Smooth muscle cell of the pulmonary artery (primary cell): Measurements from ENCODE around the gene ASIC3. TPM values are rescaled to one million over a fixed set of nuclear protein-coding genes. Genes with fewer than 3 reads are reported as not detected.

Source experiments
- total RNA-seq: library from RNA; depleted of rRNA; stranded (reverse); fragments of >200 nt; gene quantifications from 2 replicates; pipeline ENCODE4 v1.2.3, GENCODE V29; 2014

ASIC3 gene
- 0.26 TPM in 2 replicates for total RNA-seq

DNA sequence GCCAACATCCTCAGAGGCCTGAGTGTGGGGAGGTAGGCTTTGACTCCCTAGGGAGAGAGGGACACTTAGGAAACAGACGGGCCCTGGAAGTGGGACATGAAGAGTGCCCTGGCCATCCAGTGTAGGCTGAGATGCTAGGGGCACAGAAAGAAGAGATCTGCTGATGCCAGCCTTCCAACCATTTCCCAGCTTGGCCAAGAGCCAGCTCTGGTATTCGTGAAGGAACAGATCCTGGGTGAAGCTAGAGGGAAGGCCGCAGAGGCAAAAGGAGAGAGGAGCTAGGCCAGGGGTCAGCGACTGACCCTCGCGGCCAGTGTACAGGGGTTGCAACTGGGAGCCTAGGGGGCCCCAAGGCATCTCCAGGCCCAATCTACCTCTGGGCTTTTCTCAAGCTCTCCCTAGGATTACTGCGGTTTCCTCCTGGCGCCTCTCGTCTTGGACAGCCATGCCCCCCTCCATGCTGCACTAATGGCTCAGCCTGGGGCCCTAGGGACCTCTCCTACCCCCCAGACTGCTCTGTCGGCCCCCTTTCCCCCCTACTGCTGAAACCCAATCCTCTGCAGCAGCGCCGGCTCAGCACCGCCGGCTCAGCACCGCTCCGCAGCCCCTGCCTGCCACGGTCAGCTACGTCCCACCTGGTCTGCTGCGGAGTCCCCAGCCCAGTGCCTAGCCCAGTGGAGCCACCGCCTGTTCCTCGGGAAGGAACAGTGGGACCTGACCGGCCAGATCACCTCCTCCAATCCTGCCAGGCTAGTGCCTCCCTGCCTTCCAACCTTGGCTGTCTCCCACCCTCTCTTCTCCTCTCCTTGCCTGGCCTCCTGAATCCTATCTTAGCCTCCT is at the start of gene ASIC3:
ASIC3 (plus strand) TSS at position 556 of the 840 bp plus-strand sequence. CDS start 355 bp downstream, outside the sequence.

DNA sequence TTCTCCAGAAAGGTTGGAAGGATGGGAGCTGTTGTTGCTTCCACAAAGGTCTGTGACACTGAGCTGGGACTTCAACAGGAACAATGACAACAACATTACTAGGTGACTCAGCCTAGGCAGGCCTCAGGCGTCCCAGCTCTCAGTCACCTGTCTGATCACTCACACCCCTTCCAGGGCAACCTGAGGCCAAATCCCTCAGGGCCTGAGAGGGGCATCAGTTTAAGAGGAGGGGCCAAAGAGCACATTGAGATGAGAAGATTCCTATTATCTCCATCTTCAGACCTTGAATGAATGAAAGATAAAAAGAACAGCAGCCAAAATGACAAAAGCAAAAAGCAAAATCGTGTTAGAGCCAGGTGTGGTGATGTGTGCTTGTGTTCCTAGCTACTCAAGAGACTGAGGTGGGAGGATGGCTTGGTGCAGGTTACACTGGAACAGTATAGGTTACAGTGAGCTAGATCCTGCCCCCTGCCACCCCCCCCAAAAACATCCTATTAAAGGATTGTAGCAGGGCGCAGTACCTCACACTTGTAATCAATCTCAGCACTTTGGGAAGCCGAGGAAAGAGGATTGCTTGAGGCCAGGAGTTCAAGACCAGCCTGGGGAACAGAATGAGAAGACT is 23.8 kb upstream of the ASIC3 start, which contains the start of gene ATG9B:
ATG9B (minus strand) TSS at position 60 of the 622 bp plus-strand sequence. CDS start 71 bp downstream, outside the sequence.

DNA sequence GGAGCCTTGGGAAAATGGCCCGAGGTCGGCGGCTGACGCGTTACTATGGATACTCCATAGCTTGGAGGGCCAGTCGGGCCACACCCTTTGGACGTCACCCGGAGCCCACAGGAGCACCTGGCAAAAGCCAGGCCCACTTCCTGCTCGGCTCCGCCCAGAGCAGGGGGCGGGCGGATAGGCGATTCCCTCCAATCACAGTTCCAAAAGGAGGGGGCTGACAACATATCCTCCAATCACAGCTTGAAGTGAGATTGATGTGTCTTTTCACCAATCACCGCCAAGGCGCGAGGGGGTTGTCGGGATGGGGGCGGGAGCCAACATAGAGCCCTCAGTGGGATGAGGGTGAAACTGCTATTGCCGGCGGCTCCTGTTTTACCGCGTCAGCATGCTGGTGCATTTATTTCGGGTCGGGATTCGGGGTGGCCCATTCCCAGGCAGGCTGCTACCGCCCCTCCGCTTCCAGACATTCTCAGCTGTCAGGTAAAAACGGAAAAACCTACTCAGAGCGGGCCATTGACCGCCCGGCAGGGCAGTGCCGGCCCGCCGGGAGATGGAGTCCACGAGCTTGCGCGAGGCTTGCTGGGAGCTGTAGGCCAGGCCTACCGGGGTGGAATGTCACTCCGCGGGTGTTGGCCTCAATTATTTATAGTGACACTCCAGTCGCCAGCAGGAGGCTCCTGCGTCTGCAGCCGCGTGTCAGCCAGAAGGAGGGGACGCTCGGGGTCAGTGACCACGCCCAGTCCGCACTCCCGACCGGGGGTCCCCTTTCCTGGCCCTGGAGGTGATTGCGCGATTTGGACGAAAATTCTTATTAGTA is 20.0 kb upstream of the ASIC3 start, which contains the start of gene ABCB8:
ABCB8 (plus strand) TSS at position 320 of the 817 bp plus-strand sequence; CDS start at position 386, 66 bp downstream.

DNA sequence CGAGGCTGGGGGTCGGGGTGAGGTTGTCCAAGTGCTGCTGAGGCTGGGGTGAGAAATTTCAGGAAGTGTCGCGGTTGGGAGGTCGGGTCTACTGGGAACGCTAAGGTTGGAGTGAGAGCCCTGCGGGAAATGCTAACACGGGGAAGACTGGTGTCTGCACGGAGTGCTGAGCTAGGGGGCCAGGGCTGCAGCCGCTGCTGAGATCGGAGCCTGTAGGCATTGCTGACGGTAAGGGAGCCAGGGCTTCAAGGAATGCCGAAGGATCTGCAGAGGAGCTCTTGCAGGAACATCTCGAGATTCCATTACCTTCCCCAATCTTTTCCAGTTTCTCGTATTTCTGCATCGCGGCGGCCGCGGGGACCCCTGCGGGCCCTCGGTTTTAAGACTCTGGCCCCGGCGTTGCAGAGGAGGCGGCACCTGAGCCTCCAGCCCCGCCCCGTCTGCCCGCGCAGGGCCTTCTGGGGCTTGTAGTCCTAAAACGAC is 9.2 kb downstream of the ASIC3 start, which contains the start of gene CDK5:
CDK5 (minus strand) TSS at position 392 of the 483 bp plus-strand sequence; CDS start at position 343, 49 bp downstream.

DNA sequence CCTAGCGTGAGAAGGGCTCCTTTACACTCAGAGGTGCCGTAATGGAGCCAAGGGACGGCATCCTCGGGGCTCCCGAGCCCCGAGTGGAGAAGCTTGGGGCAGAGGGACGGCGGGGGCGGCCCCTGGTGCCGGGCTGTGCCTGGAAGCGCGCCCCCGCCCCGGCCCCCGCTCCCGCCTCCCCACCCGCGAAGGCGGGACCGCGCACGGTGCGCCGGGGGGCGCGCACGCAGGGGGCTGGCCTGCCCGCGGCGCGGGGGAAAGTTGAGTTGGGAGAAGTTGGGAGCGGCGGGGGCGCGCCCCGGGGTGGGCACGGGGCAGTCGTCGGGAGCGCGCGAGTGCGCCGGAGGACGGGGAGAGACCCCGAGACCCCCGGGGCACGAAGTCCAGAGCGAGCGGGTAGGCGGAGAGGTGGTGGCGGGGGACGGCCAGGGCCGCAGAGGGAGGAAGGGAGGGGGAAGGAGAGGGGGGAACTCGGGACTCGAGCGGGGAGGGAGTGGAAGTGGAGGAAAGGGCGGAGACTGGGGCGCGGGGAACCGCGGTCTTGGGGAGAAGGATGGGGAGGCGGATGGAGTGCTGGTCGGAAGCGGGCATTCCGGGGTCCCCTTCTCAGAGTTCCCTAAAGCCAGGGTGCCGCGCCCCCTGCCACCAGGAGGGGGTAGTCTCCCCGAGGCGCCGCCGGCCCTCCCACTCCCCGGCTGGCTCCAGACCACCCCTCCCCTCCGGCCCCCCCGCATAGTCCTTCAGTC is 11.2 kb downstream of the ASIC3 start, which contains the start of gene SLC4A2:
SLC4A2 (plus strand) TSS at position 223 of the 746 bp plus-strand sequence. CDS start 2,399 bp downstream, outside the sequence.

DNA sequence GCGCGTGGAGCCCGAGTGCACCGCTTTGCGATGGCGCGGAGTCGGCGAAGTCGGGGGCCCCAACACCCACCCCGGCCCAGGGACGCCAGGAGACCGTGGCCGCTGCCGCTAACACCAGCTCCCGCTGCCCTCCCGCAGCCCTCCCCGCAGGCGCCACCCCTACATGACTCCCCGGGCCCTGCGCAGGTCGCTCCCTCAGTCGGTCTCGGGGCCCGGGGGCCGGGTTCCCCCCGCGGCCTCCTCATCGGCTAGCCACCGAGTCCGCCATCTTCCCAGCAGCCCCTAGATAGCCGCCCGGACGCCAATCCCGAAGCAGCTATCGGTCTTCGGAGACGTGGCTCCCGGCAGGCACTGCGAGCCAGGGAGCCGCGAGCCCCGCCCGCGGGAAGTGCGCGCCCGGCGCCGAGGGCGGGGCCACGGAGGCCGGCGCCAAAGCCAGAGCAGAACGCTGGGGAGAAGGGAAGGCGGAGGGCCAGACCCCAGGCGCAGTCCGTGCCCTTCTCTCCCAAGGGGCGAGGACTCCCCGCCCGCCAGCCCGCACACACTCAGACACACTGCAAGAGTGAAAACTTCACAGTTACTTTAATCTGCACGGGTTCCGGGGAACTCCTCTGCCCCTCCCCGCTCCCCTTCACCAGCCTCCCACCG is 32.3 kb downstream of the ASIC3 start, which contains the start of gene FASTK:
FASTK (minus strand) TSS at position 288 of the 648 bp plus-strand sequence; CDS start at position 245, 43 bp downstream.

DNA sequence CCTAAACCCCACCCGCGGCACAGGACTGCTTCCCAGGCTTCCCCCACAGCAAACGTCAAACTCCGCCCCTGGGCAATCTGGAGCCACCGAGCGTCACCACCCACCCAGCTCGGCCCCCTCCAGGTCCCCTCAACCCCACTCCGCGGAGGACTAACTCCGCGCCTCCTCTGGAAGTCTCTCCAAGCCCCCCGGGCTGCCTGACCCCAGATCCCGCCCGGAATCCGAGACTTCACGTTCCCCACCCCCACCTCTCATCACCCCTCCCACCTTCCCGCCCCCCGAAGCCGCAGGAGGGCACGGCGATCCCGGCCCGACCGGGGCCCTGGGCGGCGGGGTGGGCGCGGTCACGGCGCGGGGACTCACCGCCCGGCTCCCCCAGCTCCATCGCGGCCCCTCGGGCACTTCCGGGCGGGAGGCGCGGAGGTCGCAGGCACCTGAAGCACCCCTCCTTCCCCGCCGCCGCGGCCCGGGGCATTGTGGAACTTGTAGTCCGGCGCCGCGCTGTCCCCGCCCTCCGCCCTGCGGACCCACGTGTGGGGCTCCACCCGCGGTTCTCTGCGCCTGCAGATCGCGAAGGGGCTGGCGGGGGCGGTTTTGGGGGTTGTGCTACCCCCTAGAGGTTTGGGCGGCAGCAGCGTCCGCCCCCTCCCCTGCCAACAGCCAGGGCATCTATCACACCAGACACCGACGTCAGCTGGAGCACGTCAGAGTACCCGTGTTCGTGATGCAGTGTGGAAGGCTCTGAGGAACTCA is 34.9 kb downstream of the ASIC3 start, which contains the start of gene TMUB1:
TMUB1 (minus strand) TSS at position 423 of the 753 bp plus-strand sequence. CDS start 930 bp downstream, outside the sequence.

DNA sequence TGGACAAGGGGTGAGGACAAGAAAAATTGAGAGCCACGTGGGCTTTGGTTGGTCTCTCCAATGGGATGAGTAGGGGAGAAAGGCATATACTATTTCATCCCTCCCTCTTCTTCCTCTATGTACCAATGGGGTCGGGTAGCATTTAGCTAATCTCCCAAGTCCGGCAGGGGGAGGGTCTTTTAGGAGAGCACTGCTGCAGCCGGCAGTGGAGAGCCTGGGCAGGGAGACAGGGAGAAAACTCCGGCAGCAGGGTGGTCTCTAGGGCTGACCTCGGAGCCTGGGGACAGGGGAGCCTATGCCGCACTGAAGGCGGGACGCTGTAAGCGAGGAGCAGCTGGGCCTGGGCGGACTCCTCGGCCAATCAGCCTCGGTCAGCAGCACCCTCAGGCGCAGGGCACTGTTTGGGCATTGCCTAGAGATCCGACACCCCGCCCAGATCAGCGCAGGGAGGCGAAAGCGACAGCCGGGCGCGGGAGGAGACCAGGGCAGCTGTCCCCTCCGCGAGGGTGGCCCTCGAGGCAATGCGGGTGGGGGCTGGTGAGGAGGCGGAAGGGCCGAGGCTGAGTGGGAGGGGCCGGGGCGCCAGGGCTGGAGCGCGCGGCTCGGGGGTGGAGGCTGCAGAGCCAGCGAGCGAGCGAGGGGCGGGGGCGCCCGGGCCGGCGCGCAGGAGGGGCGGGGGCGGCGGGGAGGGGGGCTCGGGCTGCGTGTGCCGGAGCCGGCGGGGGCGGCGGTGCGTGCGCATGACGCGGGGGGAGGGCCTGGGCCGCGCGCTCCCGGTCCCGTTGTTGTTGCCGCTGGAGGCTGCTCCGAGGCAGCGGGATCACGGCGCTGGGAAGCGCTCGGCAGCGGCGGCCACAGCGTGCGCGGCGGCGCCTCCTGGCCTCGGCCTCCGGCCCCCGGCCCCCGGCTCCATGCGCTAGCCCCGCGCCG is 37.6 kb downstream of the ASIC3 start, which contains the start of gene AGAP3:
AGAP3 (plus strand) TSS at position 785 of the 930 bp plus-strand sequence. CDS start 267 bp downstream, outside the sequence.

Other genes with a start within 250 kb of the ASIC3 start
- gene TMEM176B, start 248.2 kb upstream of the ASIC3 start, total RNA-seq = not detected in 2 replicates
- gene TMEM176A, start 247.8 kb upstream of the ASIC3 start, total RNA-seq = not detected in 2 replicates
- not detected in 2 replicates for gene AOC1, start 196.0 kb upstream of the ASIC3 start, total RNA-seq
- gene KCNH2, start 70.2 kb upstream of the ASIC3 start, total RNA-seq = 0.13 and 0.79 TPM in 2 replicates
- gene NOS3, start 57.5 kb upstream of the ASIC3 start, total RNA-seq = 0.17 and 0.33 TPM in 2 replicates
- 0.98 and 1.2 TPM in 2 replicates for gene ATG9B, start 24.0 kb upstream of the ASIC3 start, total RNA-seq
- gene ABCB8, start 20.1 kb upstream of the ASIC3 start, total RNA-seq = 34.2 and 37.6 TPM in 2 replicates
- 17.9 and 18.8 TPM in 2 replicates for gene CDK5, start 9.4 kb downstream of the ASIC3 start, total RNA-seq
- 88.2 and 137 TPM in 2 replicates for gene SLC4A2, start 11.1 kb downstream of the ASIC3 start, total RNA-seq
- gene FASTK, start 32.3 kb downstream of the ASIC3 start, total RNA-seq = 75.0 and 92.8 TPM in 2 replicates
- 25.5 and 26.2 TPM in 2 replicates for gene TMUB1, start 35.0 kb downstream of the ASIC3 start, total RNA-seq
- 31.9 and 61.6 TPM in 2 replicates for gene AGAP3, start 37.9 kb downstream of the ASIC3 start, total RNA-seq
- not detected in 2 replicates for gene GBX1, start 119.2 kb downstream of the ASIC3 start, total RNA-seq
- gene ASB10, start 138.7 kb downstream of the ASIC3 start, total RNA-seq = not detected in 2 replicates
- gene H2BK1, start 162.0 kb downstream of the ASIC3 start, total RNA-seq = not detected in 2 replicates
- gene ABCF2, start 178.7 kb downstream of the ASIC3 start, total RNA-seq = 40.4 and 54.2 TPM in 2 replicates
- gene CHPF2, start 184.0 kb downstream of the ASIC3 start, total RNA-seq = 123 and 204 TPM in 2 replicates
- gene SMARCD3, start 200.2 kb downstream of the ASIC3 start, total RNA-seq = 37.1 and 38.7 TPM in 2 replicates